Left ventricle myocardium inferior (tissue), 1 donor: ENCODE results near the gene WDR20. TPM values are rescaled to one million over a fixed set of nuclear protein-coding genes. Genes with fewer than 3 reads are reported as not detected.

Experiments used
- DNase-seq: peaks from one replicate; pipeline ENCODE4 v3.0.0-alpha.2; 2020
- H3K27ac ChIP-seq: fragments of 200-600 bp; replicated peaks from 2 replicates; pipeline ENCODE4 v1.8.0; 2021
- H3K27me3 ChIP-seq: fragments of 200-600 bp; 2 replicates; pipeline ENCODE4 v1.8.0; 2021; ENCODE audit warnings: low read depth
- H3K36me3 ChIP-seq: fragments of 200-600 bp; 2 replicates; pipeline ENCODE4 v1.8.0; 2021
- H3K4me1 ChIP-seq: fragments of 200-600 bp; 2 replicates; pipeline ENCODE4 v1.8.0; 2021
- H3K4me3 ChIP-seq: fragments of 200-600 bp; 2 replicates; pipeline ENCODE4 v1.8.0; 2021; ENCODE audit warnings: mild to moderate bottlenecking, moderate library complexity
- H3K9me3 ChIP-seq: fragments of 200-600 bp; replicated peaks from 2 replicates; pipeline ENCODE4 v1.8.0; 2021
- intact Hi-C: fragments of 100-400 bp; cut with micrococcal nuclease; formaldehyde crosslinking; loops from one replicate; pipeline ENCODE4 v1.11.0; 2022
- total RNA-seq: library from RNA; stranded (reverse); fragmentation: NEBNext Ultra II Directional; extraction: Animal tissue kit (Norgen Biotek cat#: 25700); gene quantifications from one replicate; pipeline ENCODE4 v1.2.1, GENCODE V29; 2021
- TF ChIP-seq, protein P1 (sequence below): fragments of 200-600 bp; IDR thresholded peaks from 2 replicates; pipeline ENCODE4 v1.8.0; 2021; ENCODE audit warnings: antibody characterized with exemption, mild to moderate bottlenecking, borderline replicate concordance
- donor health status: DM: no; HTN: yes; CAD: no; lungs with severe emphysema.

WDR20 gene
- total RNA-seq, 1 donor from 2014 or later = 20.9 TPM

DNA sequence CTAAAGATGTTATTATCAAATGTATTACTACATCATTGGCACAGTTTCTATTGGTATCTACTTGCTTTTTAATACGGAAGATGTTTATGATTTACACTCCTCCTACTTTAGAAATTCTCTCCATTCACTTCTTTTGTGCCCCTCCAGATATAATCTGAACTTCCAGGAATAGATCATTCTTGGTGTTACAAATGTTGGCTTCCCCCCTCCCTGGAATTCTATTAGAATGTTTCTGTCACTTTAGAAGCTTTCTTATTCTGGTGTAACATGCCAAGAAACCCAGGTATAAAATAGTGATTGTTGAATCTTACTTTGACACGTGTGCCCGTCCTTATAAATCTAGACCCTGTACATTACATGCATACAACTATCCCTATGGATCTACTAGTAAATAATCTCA lies 1.2 kb upstream of the WDR20 start:
- DNase-seq = no peak
- Histone ChIP-seq H3K9me3 (no peaks in the 10 kb centered on the region), H3K4me1 (peaks cover 39% of the 10 kb centered on the region), H3K36me3 (peaks cover 3% of the 10 kb centered on the region), H3K27me3 (no peaks in the 10 kb centered on the region), H3K4me3 (peak overlapping the region; percentile 94), H3K27ac (peak overlapping the region; percentile 87)
- intact Hi-C loops = no loop called here
- TF ChIP-seq, protein P1, sequence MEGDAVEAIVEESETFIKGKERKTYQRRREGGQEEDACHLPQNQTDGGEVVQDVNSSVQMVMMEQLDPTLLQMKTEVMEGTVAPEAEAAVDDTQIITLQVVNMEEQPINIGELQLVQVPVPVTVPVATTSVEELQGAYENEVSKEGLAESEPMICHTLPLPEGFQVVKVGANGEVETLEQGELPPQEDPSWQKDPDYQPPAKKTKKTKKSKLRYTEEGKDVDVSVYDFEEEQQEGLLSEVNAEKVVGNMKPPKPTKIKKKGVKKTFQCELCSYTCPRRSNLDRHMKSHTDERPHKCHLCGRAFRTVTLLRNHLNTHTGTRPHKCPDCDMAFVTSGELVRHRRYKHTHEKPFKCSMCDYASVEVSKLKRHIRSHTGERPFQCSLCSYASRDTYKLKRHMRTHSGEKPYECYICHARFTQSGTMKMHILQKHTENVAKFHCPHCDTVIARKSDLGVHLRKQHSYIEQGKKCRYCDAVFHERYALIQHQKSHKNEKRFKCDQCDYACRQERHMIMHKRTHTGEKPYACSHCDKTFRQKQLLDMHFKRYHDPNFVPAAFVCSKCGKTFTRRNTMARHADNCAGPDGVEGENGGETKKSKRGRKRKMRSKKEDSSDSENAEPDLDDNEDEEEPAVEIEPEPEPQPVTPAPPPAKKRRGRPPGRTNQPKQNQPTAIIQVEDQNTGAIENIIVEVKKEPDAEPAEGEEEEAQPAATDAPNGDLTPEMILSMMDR = no peak

DNA sequence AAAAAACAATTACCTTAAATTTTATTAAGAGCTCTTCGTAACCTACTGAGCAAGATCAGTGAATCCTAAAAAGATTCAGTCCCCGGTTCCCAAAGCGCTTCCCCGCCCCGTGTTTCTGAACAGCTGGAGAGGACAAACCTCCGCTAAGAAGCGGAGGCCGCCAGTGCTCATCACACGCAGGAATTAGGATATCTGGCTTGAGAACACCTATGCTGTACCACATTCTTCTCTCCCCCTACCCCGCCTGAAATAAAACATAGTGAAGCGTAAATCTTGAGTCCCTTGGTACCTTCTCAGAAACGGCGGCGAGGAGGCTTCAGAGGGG lies 774 bp upstream of the WDR20 start:
- no peaks in the 10 kb centered on the region for H3K27me3 ChIP-seq
- peaks cover 3% of the 10 kb centered on the region for H3K36me3 ChIP-seq
- H3K27ac ChIP-seq = peak overlapping the region; percentile 87
- H3K4me3 ChIP-seq = peak overlapping the region; percentile 94
- peaks cover 40% of the 10 kb centered on the region for H3K4me1 ChIP-seq
- H3K9me3 ChIP-seq = no peaks in the 10 kb centered on the region
- TF ChIP-seq, protein P1 = no peak
- intact Hi-C loops = no loop called here
- no peak for DNase-seq

DNA sequence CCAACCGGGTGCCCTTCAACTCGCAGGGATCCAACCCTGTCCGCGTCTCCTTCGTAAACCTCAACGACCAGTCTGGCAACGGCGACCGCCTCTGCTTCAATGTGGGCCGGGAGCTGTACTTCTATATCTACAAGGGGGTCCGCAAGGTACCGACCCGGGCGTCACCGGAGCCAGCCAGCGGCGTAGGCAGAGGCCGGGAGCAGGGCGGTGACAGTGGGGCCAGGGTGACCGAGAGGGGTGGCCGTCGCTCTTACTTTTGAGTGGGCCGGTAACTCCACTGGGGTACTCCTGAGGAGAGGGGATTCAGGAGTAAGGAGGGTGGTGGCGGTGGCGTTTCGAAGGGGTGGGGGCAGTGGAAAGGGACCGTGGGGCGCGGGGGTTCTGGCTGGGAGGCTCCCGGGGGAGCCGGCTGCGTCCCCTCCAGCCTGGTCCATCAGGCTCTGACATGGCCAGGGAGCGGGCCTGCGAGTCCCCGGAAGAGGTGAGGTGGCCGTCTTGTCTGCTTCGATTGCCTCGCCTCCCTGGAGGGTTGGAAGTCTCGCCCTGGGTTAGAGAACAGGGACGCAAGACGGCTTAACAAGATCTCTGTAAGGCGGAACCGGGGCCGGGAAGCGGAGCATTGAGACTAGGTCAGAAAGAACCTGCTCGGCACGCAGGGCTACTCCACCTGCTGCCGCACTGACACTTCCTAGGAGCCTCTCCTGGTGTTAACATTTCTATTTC lies 491 bp downstream of the WDR20 start:
- no peaks in the 10 kb centered on the region for H3K9me3 ChIP-seq
- TF ChIP-seq, protein P1 = no peak
- H3K27ac ChIP-seq = peak overlapping the region; percentile 87
- H3K4me1 ChIP-seq = peaks cover 49% of the 10 kb centered on the region
- peak; percentile 23 for DNase-seq
- H3K36me3 ChIP-seq = peaks cover 3% of the 10 kb centered on the region
- intact Hi-C loops = no loop called here
- no peaks in the 10 kb centered on the region for H3K27me3 ChIP-seq
- peak overlapping the region; percentile 94 for H3K4me3 ChIP-seq

DNA sequence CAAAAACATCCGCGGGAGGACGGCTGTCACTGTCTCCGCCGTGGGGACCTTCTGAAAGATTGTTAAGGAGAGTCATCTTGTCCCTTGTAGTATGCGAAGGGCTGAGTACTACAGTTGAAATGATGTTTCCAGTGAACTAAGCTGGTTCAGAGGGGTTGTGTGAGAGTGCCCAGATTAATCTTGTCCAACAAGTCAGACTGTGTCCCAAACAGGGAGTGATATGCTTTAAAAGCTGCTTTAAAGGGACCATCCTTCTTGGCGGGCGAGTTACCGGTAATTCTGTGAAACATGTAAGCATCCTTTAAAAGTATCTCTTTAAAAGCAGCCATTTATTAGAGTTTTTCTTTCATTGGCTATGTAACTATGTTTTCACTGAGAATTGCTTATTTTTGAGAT lies 1.1 kb downstream of the WDR20 start:
- Histone ChIP-seq H3K4me3 (peak overlapping the region; percentile 94), H3K4me1 (peaks cover 49% of the 10 kb centered on the region), H3K9me3 (no peaks in the 10 kb centered on the region), H3K36me3 (no peaks in the 10 kb centered on the region), H3K27me3 (no peaks in the 10 kb centered on the region), H3K27ac (peak overlapping the region; percentile 87)
- DNase-seq = no peak
- TF ChIP-seq, protein P1 = no peak
- intact Hi-C loops = no loop called here

DNA sequence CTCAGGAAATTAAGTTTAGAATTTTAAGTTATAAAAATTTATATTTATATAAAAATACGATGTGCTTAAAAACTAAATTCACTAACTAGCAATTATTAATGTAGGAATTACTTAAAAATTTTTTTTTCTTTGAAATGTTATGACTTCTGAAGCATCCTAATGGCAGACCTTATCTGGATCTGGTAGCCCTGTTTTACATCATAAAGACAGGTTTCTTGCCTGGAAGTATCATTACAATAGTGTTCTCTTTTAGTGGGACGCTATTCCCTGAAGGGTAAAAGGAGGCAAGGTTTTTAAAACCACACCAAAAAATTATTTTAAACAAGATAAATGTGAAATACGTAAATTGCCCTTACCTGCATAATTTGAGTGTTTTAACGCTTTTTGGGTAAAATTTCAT lies 2.1 kb downstream of the WDR20 start:
- Histone ChIP-seq H3K9me3 (no peaks in the 10 kb centered on the region), H3K27me3 (no peaks in the 10 kb centered on the region), H3K27ac (no peak overlapping the region), H3K4me1 (peaks cover 58% of the 10 kb centered on the region), H3K36me3 (no peaks in the 10 kb centered on the region), H3K4me3 (peak overlapping the region; percentile 94)
- no peak for DNase-seq
- intact Hi-C loops = no loop called here
- TF ChIP-seq, protein P1 = no peak
